Hepatocyte (in vitro differentiated cells): ENCODE data around the gene RAB1A.

ENCODE experiments used
- CTCF ChIP-seq: fragments of 200-600 bp; sonication (generic); IDR thresholded peaks from 2 replicates; pipeline ENCODE4 v1.5.1; 2016; ENCODE audit warnings: antibody characterized with exemption, mild to moderate bottlenecking; ENCODE audit not compliant: poor library complexity
- EZH2phosphoT487 ChIP-seq: fragments of 200-600 bp; sonication (generic); IDR thresholded peaks from one replicate; pipeline ENCODE4 v1.6.1; 2018; ENCODE audit warnings: antibody characterized with exemption, mild to moderate bottlenecking, low read depth, moderate library complexity; ENCODE audit not compliant: unreplicated experiment, severe bottlenecking

GRCh38 chr2:65069439-65069824 lies 60.5 kb downstream of the RAB1A start:
- TF ChIP-seq CTCF (no peak), EZH2phosphoT487 (no peak)
